ENCODE measurements around the gene GOLGA5.
"Not testable (repeated sequence)": the region's sequence is repeated elsewhere in the genome, so short reads cannot be mapped to it uniquely, and the experiment has no call there.

The GOLGA5 gene

DNA sequence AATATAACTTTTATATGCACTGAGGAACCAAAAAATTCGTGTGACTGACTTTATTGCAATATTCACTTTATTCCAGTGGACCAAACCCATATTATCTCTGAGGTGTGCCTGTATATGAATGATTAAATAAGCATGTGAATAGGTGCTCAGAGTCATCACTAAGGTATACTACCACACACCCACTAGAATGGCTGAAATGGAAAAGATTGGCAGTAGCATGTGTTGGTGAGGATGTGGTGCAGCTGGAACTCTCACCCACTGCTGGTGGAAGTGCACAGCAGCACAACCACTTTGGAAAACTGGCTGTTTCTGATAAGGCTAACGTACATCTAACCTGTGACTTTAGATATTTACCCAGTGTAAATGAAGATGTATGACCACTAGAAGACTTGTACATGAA lies 36.8 kb downstream of the GOLGA5 start:
- DNase-seq: no peak

DNA sequence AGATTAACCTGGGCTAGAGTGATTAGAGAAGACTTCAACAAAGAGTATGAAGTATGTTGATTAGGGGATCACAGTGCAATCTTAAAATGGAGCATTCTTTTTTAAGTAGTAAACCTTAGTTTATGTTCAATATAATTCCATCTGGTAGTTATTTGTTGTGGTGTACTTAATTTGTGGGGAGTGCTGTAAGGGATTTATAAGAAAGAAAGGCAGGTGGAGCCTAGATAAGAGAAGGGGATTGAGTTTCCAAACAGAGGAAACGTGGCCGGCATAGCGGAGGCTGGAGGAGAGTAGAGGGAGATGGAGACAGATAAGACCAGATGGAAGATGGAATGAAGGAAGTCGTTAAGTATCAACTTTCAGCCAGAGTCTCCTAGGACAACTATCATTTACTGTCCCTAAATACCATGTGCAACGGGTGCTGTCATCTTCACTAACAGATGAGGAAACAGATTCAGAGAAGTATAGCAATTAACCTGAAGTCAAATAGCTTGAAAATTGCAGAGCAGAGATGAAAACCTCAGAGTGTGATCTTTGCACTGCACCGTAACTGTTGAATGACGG lies 38.1 kb downstream of the GOLGA5 start:
- DNase-seq: no peak

DNA sequence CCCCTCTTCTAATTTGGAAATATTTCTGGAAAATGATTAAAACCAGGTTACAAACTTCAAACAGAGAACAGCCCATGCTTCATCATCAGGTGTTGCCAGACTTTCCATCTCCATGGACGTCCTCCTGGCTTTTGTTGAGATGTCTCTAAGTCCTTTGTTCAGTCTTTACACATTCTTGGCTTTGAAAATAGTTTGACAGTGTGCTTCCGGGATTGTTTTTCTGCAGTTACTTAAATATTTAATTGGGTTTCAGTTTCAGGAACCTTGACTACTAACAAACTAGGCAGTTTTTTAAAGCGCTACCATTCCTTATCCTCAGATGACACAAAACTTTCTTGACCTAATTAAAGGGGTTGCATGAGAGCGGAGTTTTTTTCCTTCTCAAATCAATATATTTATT lies 47.8 kb downstream of the GOLGA5 start:
- no peak for DNase-seq

- DNase-seq: no peak
Measured at GRCh38 chr14:92844204-92844603, 50.1 kb downstream of the GOLGA5 start.

DNA sequence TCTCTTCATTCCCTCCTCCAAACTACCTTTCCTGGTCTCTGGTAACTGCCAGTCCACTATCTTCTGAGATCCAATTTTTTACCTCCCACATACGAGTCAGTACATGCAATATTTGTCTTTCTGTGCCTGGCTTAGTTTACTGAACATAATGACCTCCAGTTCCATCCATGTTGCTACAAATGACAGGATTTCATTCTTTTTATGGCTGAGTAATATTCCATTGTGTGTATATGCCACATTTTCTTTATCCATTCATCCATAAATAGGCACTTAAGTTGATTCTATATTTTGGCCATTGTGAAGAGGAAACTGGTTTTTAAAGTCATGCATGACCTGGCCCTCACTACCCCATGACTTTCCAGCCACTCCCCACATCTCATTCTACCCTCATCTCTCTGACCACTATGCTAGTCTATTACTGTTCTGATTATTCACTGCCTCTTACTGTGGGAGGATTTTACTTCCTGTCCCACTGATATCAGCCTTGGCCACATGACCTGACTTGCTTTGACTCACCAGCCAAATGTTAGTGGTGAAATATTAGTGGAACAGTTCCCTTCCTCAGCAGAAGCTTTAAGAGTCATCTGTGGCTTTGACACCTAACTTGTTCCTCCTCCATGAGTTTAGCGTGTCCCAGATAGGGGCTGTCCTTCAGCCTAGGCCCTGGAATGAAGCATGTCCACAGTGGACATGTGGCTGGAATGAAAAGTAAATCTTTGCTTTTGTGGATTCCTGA lies 52.2 kb downstream of the GOLGA5 start:
- DNase-seq: no peak

DNA sequence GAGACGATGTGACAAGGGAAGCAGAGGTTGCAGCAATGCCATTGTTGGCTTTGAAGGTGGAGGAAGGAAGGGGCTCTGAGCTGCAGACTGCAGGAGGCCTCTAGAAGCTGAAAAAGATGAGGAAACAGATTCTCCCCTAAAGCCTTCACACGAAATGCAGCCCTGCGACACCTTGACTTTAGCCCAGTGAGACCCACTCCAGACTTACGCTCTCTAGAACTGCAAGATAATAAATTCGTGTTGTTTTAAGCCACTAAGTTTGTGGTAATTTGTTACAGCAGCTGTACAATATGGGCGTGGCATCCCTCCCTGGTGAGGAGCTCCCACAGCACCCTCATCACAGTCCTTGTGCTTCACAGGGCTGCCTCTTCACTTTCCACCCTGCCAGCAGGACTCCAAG lies 53.2 kb downstream of the GOLGA5 start:
- no peak for DNase-seq

DNA sequence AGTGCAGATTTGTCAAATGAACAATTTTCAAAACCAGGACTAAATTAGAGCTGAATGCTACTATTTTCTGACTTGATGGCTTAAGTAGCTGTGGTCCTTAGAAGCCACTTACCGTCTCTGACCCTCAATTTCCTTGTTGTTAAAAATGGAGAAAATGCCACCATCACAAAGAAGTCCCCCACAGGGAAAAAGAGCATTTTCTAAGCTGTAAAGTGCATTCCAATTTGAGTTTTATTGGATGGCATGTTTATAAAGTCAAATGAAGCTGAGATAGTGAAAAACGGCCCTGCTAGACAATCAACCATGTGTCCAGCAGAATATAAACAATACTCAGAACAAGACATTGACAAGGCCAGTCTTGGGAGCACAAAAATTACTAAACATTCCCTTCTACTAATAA lies 53.6 kb downstream of the GOLGA5 start:
- DNase-seq: no peak

- DNase-seq: no peak
Measured at GRCh38 chr14:92848887-92849286, 54.8 kb downstream of the GOLGA5 start.

DNA sequence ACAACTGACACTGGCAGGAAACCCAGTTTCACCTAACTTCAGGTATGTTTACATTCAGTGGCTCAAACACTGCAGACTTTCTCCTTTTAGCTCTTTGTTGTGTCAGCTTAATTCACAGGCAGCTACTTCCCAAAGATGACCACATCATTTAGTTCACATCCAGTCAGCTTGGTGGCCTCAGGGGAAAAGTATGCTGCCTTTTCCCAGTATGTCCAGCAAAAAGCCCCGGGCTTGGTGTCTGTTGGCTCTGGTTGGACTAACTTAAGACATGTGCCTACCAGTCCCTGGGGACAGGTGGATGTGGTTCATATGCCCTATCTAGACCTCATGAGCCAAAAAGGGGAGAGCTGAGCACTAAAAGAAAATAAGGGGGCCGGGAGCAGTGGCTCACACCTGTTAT lies 56.4 kb downstream of the GOLGA5 start:
- no peak for DNase-seq

GRCh38 chr14:92853136-92853535 lies 59.0 kb downstream of the GOLGA5 start:
- not testable (repeated sequence) for DNase-seq

- DNase-seq: no peak
Measured at GRCh38 chr14:92860049-92860840, 66.1 kb downstream of the GOLGA5 start.

GRCh38 chr14:92861856-92862745 lies 68.0 kb downstream of the GOLGA5 start:
- no peak for DNase-seq

GRCh38 chr14:92863286-92864080 lies 69.4 kb downstream of the GOLGA5 start:
- DNase-seq: no peak

DNA sequence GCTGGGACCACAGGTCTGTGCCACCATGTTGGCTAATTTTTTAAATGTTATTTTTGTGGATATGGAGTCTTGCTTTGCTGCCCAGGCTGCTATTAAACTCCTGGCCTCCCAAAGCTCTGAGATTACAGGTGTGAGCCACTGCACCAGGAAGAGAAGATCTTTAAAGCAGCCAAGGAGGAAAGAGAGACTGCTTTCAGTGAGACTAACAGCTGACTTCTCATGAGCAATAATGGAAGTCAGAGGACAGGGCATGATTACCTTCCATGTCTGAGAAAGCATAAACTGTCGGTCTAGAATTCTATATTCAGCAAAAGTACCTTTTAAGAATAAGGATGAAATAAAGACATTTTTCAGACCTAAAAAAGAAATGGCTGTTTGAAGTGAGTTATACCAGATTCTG lies 71.6 kb downstream of the GOLGA5 start:
- no peak for DNase-seq

DNA sequence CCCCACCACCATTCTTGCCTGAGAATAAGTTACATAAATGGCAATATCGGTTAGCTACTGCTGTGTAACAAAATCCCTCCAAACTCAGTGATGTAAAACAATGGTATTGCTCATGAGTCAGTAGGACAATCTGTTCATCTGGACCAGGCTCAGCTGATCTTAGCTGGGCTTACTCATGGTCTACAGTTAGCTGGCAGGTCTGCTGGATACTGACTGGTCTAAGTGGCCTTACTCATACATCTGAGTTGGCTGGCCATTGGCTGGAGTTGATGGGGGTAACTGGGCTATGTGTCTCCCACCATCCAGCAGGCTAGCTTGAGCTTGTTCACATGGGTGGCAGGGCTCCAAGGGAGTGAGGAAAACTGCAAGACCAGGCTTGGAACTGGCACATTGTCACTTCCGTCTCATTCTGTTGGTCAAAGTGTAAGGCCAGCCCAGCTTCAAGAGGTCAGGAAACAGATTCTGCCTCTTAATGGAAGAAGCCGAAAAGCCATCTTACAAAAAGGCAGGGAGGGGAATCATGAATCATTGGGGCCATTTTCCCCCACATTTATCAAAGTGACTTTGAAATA lies 72.2 kb downstream of the GOLGA5 start:
- no peak for DNase-seq

DNA sequence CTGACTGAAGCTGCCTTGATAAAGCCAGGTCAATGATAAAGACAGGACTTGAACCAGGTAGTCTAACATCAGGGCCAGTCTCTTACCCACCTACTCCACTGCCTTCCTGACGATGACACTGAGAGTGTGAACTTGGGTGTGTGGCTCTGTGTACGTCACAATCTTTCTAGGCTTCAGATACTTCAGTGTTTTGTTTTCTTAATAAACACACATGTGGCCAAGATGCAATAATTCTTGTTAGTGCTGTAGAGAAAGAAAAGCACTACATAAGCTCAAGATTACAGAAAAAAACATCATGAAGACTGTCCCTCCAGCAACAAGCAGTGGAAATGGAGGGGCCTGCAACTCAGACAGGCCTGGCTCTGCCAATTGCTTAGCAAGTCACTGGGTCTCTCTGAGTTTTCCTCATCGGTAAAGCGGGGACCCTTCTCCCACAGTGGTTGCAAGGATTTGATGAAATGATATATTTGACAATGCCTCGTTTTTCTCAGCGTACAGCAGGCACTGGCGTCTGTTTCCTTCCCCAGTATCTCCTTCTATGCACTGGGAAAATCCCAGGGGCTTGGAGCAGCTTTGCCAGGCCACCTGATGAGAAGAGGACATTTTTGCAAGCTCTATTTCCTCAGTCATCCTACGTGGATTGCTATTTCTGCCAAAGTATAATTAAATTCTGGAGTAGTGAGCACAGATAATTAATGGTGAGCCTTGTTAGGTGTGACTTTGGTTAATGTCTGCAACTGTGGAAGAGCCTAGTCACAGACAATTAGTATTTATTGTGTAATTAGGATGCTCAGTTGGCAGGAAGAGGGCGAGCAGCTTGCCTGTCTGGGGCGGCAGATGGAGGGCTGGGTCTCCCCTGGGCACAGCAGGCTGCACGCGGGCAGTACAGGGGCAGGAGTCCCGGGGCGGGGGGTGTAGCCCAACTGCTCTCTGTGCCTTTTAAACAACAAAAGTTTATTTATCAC lies 73.1 kb downstream of the GOLGA5 start:
- DNase-seq: no peak

DNA sequence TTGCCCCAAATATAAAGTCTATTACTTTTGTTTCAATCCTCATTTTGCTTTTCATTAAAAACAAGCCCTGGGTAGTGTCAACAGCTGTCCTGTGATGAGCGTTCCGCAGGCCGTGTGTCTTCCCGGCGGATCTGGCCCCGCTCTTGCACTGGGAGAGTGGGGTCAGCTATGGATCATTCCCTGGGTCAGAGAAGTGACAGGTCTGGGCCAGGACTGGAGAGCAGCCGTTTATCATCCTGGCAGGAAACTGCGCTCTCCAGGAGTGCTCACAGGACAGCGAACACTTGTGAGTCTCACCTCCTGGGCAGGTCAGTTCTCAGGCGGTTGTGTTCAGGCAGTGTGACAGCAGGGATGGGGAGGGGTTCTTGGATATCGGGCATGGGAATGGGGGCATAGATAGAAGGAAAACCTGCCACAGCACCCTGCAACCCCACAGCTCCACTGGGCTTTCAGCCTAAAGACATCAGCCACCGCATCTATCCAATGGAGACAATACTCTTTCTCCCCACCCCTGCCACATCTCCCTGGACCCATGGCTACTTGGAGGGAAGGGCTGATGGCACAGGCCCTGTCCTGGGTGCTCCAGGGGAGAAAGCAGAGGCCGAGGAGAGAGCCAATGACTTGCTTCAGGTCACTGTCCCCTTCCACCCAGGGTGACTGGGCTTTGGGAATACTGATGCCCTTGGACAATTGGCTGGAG lies 81.0 kb downstream of the GOLGA5 start:
- no peak for DNase-seq

DNA sequence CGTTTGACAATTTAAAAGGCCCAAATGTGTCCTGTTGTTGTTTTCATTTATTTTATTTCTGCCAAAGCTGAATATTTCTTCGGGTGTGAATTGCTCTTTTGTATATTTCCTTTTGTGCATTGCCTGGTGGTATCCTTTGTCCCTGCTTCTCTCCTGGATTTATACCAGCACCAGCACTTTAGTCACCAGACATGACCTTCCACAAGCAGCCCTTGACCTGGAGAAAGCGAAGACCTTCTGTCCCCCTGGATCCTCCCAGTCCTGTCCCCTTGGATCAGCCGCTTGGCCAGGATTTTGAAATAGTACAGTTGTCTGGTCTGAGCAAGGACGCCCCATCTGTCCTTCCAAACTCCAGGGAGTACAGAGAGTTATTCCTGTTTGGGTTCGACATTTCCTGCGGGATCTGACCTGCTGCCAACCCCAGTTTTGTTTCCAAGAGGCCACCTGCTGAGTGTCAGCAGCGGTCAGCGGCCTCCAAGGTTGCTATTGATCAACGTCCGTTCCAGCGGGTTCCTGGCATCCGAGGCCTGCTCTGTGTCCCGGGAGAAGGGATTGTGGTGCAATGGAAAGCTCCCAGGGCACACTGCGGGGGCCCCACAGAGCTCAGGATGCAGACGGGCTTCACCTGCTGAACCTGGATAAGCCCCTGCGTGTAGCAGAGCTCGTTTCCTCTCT lies 83.8 kb downstream of the GOLGA5 start:
- DNase-seq: no peak

DNA sequence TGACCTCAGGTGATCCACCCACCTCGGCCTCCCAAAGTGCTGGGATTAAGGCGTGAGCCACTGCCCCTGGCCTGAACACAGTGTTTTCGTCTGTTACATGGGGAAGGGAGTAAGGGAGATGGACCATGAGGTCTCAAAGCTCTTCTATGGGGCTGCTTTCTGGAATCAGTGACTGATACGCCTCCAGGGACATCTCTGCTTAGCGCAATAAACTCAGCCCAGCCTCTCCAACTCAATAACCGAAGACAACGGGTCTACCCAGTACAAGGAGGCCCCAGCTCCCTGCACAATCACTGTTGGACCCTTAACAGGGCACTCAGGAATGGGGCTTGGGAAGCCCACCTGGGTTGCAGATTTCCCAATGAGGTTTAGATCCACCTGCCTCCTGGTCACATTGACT lies 86.2 kb downstream of the GOLGA5 start:
- no peak for DNase-seq

Data from KG1 (cell line).